ENCODE data around the gene SIGLEC7.

DNA sequence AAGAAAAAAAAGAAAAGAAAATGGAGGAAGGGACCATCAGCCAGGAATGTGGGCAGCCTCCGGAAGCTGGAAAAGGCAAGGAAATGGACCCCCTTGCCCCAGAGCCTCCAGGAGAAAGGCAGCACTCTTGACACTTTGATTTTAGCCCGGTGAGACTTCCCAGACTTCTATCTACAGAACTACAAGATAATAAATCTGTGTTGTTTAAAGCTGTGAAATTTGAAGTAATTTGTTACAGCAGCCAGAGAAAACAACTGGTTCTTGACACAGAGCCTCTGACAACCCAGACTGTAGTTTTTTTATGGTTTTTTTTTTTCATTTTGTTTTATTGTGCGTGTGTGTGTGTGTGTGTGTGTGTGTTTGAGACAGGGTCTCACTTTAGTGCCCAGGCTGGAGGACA lies 41.5 kb upstream of the SIGLEC7 start:
- TF ChIP-seq MXI1 (conservative IDR thresholded peaks at IDR 0.05; ENCODE audit: poor library complexity, severe bottlenecking): no peak
- TF ChIP-seq, protein P1, sequence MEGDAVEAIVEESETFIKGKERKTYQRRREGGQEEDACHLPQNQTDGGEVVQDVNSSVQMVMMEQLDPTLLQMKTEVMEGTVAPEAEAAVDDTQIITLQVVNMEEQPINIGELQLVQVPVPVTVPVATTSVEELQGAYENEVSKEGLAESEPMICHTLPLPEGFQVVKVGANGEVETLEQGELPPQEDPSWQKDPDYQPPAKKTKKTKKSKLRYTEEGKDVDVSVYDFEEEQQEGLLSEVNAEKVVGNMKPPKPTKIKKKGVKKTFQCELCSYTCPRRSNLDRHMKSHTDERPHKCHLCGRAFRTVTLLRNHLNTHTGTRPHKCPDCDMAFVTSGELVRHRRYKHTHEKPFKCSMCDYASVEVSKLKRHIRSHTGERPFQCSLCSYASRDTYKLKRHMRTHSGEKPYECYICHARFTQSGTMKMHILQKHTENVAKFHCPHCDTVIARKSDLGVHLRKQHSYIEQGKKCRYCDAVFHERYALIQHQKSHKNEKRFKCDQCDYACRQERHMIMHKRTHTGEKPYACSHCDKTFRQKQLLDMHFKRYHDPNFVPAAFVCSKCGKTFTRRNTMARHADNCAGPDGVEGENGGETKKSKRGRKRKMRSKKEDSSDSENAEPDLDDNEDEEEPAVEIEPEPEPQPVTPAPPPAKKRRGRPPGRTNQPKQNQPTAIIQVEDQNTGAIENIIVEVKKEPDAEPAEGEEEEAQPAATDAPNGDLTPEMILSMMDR (IDR thresholded peaks at IDR 0.05; ENCODE audit: poor library complexity, severe bottlenecking): no peak

All from neural cell (in vitro differentiated cells).